SKM-1 (cell line): ENCODE results near the gene NEAT1.

Experiments used
- DNase-seq: peaks from one replicate; lab custom pipeline; 2025; ENCODE audit not compliant: unreplicated experiment; lab: John Stamatoyannopoulos, UW

Gene NEAT1

GRCh38 chr11:65422633-65423515, at the start of gene NEAT1:
TSS of gene NEAT1 (plus strand) at chr11:65422798.
- DNase-seq = peak; percentile 92

DNA sequence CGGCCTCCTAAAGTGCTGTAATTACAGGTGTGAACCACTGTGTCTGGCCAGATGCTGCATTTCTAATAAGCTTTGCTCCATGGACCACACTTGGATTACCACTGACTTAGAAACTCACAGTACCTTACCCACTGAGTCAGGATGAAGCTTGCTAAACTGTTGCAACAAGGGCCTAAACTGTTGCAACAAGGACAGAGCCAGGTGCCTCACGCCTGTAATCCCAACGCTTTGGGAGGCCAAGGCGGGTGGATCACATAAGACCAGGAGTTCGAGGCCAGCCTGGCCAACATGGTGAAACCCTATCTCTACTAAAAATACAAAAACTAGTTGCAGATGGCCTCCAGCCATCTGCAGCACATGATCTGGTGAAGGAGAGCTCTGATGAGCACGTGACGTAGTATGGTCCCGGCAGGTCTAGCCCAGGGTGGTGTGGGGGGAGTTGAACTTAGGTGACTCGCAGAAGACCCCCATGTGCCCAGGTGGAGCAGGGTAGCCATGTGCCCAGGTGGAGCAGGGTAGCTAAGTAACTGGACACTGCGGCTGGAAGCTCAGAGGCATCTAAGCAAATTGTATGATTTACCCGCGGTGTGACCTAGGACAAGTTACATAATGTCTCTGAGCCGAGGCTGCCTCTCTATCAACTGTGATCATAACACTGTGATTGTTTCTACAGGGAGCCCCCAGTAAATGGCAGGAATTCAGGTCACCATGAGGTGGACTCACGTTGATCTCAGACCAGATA, 48.6 kb upstream of the NEAT1 start:
- no peak for DNase-seq

- DNase-seq = no peak
These were observed 47.6 kb upstream of the NEAT1 start for GRCh38 chr11:65375012-65375411.

GRCh38 chr11:65376138-65376713, 46.4 kb upstream of the NEAT1 start:
- no peak for DNase-seq

DNA sequence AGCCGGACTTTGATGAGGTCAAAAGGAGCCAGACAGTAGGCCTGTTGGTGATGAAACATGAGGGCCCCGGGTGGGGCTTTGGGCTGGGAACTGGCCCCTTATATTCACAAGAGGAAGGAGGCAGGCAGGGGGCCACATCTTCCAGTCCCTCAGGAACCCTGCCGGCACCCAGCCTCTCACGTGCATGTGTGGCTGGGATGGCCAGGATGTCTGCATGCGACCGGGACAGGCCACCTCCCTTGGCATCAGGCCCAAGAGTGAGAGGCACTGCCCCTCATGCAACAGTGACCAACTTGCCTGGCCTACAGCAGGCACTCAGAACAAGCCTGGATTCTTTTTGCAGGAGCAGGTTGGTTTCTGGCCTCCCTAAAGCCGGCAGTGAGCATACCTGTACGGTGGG, 45.6 kb upstream of the NEAT1 start:
- no peak for DNase-seq

DNA sequence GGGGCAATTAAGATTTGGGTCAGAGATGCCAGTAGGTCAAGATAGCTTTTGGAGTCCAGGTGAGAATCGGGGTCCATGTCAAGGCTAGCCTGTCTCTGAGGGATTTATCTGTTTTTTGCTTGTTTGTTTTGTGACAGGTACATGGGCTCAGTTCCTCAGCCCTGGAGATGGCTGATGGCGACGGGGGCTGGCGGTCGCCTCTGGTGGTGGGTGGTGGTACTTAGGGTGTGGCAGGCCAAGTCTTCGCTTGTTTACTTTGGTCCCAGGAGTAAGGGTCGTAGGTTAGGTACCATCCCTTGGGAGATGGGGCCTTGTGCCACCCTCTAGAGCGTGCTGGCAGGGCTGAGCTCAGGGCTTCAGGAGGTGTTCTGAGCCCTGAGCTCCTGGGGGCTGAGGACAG, 44.8 kb upstream of the NEAT1 start:
- no peak for DNase-seq

DNA sequence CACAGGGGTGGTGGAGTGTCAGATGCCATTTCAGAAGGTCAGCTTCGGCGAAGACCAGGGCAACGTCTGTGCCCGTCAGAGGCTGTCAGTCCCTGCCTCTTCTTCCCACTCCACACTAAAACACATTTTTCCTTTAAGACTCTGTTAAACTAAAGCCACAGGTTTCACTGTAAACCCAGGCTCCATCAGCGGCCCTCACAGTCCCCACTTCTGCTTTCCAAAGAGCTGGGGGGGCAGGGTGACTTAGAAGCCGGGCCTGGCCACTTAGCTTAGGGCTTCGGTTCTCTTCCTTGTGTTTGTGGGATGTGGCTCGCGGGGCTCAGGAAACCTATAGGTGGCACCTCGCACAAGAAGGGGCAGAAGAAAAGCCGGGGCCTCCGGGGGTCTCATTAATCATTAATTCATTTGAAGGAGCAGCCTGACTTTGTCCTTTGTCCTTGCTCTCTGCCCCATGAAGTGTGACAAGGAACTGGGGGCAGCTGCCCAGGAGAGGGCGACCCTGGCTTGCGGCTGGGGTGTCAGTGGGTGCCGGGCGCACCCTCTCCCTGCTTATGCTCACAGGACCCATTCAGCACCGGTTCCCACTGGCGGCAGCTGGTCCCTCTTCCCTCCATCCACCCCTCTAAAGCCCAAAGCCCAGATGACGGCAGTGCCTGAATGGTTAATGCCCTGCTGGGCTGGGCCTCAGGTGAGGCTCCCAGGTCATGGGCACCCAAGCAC, 44.2 kb upstream of the NEAT1 start:
- peak; percentile 45 for DNase-seq

DNA sequence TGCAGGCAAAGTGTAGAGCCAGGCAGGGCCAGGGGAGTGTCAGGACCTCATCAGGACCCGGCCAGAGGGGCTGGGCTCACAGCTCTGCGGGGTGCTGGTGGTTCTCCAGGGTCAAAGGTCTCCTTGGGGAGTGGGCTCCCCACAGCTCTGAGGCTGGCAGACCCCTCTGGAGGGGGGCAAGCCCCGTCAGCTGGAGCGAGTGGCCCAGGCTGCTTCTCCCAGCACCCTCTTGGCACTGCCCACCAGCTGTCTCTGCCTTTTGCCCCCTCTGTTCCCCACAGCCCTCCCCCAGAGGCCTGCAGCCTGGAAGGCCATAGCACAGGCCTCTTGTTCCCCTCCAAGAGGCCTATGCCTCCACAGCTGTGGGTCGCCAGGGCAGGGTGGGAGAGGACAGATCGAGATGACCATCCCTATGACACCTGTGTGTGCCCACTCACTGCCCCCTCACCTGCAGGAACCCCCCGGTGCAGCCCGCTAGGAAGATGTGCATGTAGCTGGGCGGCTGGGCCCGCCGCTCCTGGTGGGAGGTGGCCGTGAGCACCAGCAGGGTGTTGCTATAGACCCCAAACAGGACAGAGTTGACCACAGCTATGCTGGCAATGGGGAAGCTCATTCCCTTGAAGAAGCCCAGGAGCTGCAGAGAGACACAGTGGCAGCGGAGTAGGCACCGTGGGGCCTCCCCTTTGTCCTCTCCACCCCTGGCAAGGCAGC, 43.5 kb upstream of the NEAT1 start:
- no peak for DNase-seq

DNA sequence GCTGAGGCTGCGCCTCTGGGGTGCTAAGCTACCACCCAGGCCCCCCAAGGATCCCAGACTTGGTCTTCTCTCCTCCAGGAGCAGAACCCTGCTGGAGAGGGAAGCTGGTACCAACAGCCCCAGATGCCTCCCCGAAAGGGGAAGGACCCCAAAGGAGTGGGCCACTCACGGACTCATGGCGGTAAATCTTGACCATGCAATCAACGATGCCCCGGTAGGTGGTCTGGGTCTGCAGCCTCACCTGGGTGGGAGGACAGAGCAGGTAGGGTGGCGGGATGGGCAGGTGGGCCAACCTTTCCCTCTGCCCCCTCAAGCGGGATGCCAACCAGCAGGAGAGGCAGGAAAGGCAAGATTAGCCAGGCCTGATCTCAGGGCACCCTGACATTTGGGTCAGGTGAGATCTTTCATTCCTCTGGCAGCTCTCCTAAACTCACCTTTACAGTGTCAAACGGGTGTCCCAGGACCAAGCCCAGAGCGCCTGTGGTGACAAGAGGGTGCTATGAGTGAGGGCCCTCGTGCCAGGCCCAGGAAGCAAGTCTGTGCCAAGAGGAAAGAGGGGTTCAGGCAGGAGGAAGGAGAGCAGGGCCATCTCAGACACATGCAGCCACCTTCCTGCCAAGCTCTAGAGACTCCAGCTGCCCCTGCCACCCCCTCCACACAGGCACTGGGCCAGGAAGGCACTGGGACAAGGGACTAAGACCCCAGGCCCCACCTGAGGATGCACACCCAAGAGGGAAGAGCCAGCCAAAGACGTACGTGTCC, 42.7 kb upstream of the NEAT1 start:
- no peak for DNase-seq

GRCh38 chr11:65380460-65381119, 42.0 kb upstream of the NEAT1 start:
- DNase-seq = no peak

DNA sequence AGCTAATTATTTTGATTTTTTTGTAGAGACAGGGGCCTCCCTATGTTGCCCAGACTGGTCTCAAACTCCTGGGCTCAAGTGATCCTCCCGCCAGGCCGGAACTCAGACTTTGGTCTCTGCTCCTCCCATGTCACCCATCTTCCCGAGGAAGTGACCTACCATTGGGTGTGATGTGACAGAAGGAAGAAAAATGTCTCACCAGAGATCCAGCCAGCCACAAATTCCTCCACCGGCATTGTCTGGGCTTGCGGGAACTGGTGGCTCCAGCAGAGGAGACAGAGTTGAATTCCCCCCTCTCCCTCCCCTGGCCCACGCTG, 40.9 kb upstream of the NEAT1 start:
- peak; percentile 30 for DNase-seq

GRCh38 chr11:65382033-65382803, 40.4 kb upstream of the NEAT1 start, which contains the start of gene SLC25A45:
TSS of gene SLC25A45 (minus strand) at chr11:65382646. CDS start at chr11:65381951, 695 bp downstream.
- peak; percentile 70 for DNase-seq

DNA sequence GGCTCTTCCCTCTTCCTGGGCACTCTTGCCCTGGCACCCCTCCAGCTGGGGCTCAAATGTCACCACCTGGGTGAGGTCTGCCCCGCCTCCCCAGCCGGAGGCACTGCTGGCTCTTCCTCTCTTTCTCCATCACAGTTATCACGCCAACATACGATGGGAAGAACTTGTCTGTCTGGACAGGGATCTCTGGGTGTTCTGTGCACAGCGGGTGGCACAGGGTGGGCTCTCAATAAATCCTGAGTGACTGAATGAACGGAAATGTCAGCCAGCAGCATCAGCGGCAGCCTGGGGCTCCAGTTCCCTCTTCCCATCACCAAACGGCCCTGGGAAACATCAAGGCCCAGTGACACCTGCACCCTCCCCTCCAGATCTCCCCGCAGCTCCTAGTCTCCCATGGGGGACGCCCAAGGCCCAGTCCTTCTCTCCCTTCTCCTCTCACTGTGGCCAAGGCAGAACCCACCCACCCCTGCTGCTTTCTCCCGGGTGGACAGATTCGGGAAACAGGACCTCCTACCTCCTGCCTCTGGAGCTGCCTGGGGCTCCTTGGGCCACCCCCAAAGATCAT, 39.7 kb upstream of the NEAT1 start:
- DNase-seq = no peak

DNA sequence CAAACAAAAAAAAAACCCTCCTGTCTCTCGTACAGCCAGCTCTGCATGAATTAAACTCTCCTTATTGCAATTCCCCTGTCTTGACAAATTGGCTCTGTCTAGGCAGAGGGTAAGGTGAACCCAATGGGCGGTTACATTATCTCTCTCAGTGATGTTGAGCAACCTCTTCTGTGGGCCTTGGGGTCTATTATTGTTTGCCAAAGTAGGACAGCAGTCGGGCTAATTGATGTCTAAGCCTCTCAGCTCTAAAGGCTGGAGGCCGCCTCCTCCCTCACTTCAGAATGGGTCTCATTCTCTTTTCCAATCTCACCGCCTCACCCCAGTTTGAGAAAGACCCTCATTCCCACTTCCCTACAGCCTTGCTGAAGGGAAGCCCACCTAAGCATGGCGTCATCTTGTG, 38.8 kb upstream of the NEAT1 start:
- no peak for DNase-seq

DNA sequence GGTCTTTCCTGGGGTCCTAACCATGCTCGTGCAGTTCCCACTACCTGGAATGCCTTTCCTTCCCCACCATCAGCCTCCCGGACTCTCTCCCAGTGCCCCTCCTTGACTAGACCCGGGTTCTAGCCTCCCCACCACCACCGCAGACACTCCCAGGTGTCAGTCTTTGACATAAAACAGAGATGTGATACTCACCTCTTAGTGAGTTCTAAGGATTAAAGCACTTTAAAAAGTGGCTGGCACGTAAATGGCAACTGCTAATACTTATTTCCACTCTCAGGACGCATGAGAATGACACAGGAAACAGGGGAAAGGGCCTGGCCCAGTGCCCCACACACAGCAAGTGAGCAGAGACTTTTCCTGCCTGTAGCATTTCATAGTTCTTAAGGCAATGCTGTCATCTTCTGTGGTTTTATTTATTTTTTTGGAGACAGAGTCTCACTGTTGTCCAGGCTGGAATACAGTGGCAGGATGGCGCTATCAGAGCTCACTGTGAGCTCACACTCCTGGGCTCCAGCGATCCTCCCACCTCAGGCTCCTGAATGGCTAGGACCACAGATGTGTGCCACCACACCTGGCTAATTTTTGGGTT, 38.2 kb upstream of the NEAT1 start:
- DNase-seq = no peak

GRCh38 chr11:65386307-65387140, 36.1 kb upstream of the NEAT1 start, which contains the start of gene FRMD8:
TSS of gene FRMD8 (plus strand) at chr11:65386637. CDS start at chr11:65387037, 400 bp downstream.
- DNase-seq = peak; percentile 54

GRCh38 chr11:65388731-65389130, 33.9 kb upstream of the NEAT1 start:
- DNase-seq = no peak
